ENCODE data around the gene ADGRG4.

DNA sequence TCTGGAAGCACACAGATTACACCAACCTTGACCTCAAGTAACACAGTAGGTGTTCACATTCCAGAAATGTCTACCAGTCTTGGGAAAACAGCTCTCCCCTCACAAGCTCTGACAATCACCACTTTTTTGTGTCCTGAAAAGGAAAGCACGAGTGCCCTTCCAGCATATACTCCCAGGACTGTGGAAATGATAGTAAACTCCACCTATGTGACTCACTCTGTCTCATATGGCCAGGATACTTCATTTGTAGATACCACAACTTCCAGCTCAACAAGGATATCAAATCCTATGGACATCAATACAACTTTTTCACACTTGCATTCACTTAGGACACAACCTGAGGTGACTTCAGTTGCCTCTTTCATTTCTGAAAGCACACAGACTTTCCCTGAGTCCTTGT lies 46.9 kb downstream of the ADGRG4 start:
- TF ChIP-seq, protein P1, sequence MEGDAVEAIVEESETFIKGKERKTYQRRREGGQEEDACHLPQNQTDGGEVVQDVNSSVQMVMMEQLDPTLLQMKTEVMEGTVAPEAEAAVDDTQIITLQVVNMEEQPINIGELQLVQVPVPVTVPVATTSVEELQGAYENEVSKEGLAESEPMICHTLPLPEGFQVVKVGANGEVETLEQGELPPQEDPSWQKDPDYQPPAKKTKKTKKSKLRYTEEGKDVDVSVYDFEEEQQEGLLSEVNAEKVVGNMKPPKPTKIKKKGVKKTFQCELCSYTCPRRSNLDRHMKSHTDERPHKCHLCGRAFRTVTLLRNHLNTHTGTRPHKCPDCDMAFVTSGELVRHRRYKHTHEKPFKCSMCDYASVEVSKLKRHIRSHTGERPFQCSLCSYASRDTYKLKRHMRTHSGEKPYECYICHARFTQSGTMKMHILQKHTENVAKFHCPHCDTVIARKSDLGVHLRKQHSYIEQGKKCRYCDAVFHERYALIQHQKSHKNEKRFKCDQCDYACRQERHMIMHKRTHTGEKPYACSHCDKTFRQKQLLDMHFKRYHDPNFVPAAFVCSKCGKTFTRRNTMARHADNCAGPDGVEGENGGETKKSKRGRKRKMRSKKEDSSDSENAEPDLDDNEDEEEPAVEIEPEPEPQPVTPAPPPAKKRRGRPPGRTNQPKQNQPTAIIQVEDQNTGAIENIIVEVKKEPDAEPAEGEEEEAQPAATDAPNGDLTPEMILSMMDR (IDR thresholded peaks at IDR 0.05) = no peak
- no peak for TF ChIP-seq ZFX (IDR thresholded peaks at IDR 0.05; ENCODE audit: borderline replicate concordance)

All from 22Rv1 (cell line).